ENCODE results near the gene CENPX. TPM values are rescaled to one million over a fixed set of nuclear protein-coding genes. Genes with fewer than 3 reads are reported as not detected.

Gene CENPX
- total and polyA plus RNA-seq, 8 donors = 42.9 to 77.7 (median 49.8) TPM

- no peak overlapping the region for H3K4me3 ChIP-seq
- no peaks in the 10 kb centered on the region for H3K9me3 ChIP-seq
- intact Hi-C loops (cut with DNase I) = no loop called here
- DNase-seq (peak in 1 of 4 donors; percentile 62), ATAC-seq (no peak)
- H3K27me3 ChIP-seq = no peaks in the 10 kb centered on the region
- H3K4me1 ChIP-seq = peaks cover 11 to 18% of the 10 kb centered on the region in 2 donors
- no peak for TF ChIP-seq CTCF (IDR thresholded peaks at IDR 0.05)
- peaks cover 0 to 50% of the 10 kb centered on the region in 2 donors for H3K36me3 ChIP-seq
- no peak overlapping the region for H3K27ac ChIP-seq
These were observed 35.4 kb downstream of the CENPX start for GRCh38 chr17:81987161-81987770.

GRCh38 chr17:81986606-81987005 lies 36.1 kb downstream of the CENPX start:
- H3K27me3 ChIP-seq = no peaks in the 10 kb centered on the region
- H3K27ac ChIP-seq = no peak overlapping the region
- ATAC-seq (no peak), DNase-seq (peak in 1 of 4 donors; percentile 71)
- H3K9me3 ChIP-seq = no peaks in the 10 kb centered on the region
- peaks cover 6 to 11% of the 10 kb centered on the region in 2 donors for H3K4me1 ChIP-seq
- H3K36me3 ChIP-seq = peaks cover 0 to 50% of the 10 kb centered on the region in 2 donors
- no peak overlapping the region for H3K4me3 ChIP-seq
- no peak for TF ChIP-seq CTCF (IDR thresholded peaks at IDR 0.05)
- intact Hi-C loops (cut with DNase I) = no loop called here

GRCh38 chr17:81984773-81985410 lies 37.8 kb downstream of the CENPX start:
- no peak overlapping the region for H3K4me3 ChIP-seq
- no peaks in the 10 kb centered on the region for H3K9me3 ChIP-seq
- no peak for ATAC-seq
- peaks cover 0 to 50% of the 10 kb centered on the region in 2 donors for H3K36me3 ChIP-seq
- intact Hi-C loops (cut with DNase I) = no loop called here
- no peak overlapping the region for H3K27ac ChIP-seq
- TF ChIP-seq CTCF (IDR thresholded peaks at IDR 0.05) = no peak
- H3K4me1 ChIP-seq = peaks cover 0 to 14% of the 10 kb centered on the region in 2 donors
- DNase-seq = peak in 1 of 4 donors; percentile 53
- H3K27me3 ChIP-seq = no peaks in the 10 kb centered on the region

DNA sequence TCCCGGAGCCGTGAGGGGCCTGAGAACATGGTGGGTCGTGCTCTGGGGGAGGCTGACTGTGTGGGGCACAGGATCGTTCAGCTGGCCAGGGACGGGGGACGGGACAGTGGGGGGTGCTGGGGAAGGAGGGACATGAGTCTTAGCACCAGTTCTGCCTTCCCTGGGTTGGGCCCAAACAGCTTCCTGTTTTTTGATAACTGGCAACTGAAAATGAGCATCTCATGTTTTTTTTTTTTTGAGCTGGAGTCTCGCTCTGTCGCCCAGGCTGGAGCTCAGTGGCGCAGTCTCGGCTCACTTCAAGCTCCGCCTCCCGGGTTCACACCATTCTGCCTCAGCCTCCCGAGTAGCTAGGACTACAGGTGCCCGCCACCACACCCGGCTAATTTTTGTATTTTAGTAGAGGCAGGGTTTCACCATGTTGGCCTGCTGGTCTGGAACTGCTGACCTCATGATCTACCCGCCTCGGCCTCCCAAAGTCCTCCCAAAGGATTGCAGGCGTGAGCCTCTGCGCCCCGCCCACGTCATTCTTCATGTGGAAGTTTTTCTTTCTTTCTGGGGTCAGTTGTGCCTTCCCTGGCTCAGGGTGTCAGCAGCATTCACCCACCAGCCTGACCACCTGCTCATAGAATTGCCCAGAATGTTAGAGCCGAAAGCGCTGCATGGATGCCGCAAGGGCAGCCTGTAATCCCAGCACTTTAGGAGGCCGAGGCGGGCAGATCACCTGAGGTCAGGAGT lies 38.9 kb downstream of the CENPX start:
- intact Hi-C loops (cut with DNase I) = no loop called here
- peaks cover under 1 to 17% of the 10 kb centered on the region in 2 donors for H3K4me1 ChIP-seq
- peaks cover 0 to 55% of the 10 kb centered on the region in 2 donors for H3K36me3 ChIP-seq
- TF ChIP-seq CTCF (IDR thresholded peaks at IDR 0.05) = no peak
- no peaks in the 10 kb centered on the region for H3K27me3 ChIP-seq
- H3K27ac ChIP-seq = no peak overlapping the region
- no peak for ATAC-seq
- H3K9me3 ChIP-seq = no peaks in the 10 kb centered on the region
- no peak overlapping the region for H3K4me3 ChIP-seq
- DNase-seq = no peak

Measured in left lung (tissue), 10 donors.